Peyer's patch (tissue), 4 donors: ENCODE results near the gene RFC1.

ENCODE experiments used
- POLR2A ChIP-seq, 2 donors: fragments of 450-650 bp; IDR thresholded peaks; one replicate each; pipeline ENCODE4 v1.5.1; 2017; ENCODE audit warnings: antibody characterized with exemption in 2 of 2, mild to moderate bottlenecking in 2 of 2, moderate library complexity in 2 of 2
- TF ChIP-seq, protein P1 (sequence below), 6 experiments: fragments of 450-650 bp in 4 of 6; fragments of 200-600 bp in 2 of 6; sonication (generic) in 1 of 6; IDR thresholded peaks; one replicate each; pipeline ENCODE4 v1.5.1; 2017 to 2019; ENCODE audit warnings: antibody characterized with exemption in 6 of 6, mild to moderate bottlenecking in 3 of 6, moderate library complexity in 1 of 6

DNA sequence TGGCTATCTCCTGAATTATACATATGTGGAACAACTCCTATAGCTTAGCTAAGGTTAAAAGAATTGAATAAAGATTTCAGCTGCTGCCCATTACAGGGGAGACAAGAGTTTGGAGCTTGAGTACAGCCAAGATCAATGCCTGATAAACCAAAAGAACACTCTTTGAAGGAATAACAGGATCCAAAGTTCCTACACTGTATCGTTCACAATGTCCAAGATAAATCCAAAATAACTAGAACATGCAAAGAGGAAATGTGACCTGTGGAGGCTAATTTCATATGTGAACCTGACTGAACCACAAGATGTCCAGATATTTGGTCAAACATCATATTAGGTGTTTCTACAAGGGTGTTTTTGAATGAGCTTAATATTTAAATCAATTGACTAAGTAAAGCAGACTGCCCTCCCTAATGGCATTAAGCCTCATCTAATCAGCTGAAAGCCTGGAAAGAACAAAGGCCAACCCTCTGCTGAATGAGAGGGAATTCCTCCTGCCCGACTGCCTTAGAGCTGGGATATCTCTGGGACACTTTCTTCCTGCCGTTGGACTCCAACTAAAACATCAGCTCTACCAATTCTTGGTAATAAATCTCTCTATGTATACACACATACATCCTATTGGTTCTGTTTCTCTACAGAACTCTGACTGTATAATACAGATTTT lies 19.2 kb downstream of the RFC1 start:
- TF ChIP-seq POLR2A (IDR thresholded peaks at IDR 0.05) = no peak
- TF ChIP-seq, protein P1, sequence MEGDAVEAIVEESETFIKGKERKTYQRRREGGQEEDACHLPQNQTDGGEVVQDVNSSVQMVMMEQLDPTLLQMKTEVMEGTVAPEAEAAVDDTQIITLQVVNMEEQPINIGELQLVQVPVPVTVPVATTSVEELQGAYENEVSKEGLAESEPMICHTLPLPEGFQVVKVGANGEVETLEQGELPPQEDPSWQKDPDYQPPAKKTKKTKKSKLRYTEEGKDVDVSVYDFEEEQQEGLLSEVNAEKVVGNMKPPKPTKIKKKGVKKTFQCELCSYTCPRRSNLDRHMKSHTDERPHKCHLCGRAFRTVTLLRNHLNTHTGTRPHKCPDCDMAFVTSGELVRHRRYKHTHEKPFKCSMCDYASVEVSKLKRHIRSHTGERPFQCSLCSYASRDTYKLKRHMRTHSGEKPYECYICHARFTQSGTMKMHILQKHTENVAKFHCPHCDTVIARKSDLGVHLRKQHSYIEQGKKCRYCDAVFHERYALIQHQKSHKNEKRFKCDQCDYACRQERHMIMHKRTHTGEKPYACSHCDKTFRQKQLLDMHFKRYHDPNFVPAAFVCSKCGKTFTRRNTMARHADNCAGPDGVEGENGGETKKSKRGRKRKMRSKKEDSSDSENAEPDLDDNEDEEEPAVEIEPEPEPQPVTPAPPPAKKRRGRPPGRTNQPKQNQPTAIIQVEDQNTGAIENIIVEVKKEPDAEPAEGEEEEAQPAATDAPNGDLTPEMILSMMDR (IDR thresholded peaks at IDR 0.05) = no peak
